Myometrial cell (primary cell): ENCODE data around the gene CDYL. TPM values are rescaled to one million over a fixed set of nuclear protein-coding genes. Genes with fewer than 3 reads are reported as not detected.

ENCODE experiments used
- total RNA-seq: library from RNA; depleted of rRNA; stranded (reverse); fragments of >200 nt; gene quantifications from 2 replicates; pipeline ENCODE4 v1.2.3, GENCODE V29; 2015

CDYL gene, protein sequence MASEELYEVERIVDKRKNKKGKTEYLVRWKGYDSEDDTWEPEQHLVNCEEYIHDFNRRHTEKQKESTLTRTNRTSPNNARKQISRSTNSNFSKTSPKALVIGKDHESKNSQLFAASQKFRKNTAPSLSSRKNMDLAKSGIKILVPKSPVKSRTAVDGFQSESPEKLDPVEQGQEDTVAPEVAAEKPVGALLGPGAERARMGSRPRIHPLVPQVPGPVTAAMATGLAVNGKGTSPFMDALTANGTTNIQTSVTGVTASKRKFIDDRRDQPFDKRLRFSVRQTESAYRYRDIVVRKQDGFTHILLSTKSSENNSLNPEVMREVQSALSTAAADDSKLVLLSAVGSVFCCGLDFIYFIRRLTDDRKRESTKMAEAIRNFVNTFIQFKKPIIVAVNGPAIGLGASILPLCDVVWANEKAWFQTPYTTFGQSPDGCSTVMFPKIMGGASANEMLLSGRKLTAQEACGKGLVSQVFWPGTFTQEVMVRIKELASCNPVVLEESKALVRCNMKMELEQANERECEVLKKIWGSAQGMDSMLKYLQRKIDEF
- total RNA-seq, result 17.4 and 22.5 TPM in 2 replicates

DNA sequence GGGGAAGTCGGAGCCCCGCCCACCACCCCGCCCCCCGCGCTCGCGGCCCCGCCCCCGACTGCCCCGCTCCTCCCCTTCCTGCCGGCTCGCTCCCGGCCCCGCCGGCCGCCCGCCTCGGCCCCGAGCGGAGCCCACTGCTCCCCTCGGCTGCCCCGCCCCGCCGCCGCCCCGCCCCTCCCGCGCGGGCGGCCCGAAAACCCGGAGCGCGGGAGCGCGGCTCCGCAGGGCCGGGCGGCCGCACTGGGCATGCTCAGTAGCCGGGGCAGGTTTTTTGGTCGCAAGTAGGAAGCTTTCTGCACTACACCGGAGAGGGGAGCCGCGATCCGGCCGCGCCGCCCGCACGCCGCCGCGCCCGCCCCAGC lies at the start of gene CDYL:
TSS of gene CDYL (plus strand) at position 274 of the 362 bp plus-strand sequence. CDS start 380 bp downstream, outside the sequence.

DNA sequence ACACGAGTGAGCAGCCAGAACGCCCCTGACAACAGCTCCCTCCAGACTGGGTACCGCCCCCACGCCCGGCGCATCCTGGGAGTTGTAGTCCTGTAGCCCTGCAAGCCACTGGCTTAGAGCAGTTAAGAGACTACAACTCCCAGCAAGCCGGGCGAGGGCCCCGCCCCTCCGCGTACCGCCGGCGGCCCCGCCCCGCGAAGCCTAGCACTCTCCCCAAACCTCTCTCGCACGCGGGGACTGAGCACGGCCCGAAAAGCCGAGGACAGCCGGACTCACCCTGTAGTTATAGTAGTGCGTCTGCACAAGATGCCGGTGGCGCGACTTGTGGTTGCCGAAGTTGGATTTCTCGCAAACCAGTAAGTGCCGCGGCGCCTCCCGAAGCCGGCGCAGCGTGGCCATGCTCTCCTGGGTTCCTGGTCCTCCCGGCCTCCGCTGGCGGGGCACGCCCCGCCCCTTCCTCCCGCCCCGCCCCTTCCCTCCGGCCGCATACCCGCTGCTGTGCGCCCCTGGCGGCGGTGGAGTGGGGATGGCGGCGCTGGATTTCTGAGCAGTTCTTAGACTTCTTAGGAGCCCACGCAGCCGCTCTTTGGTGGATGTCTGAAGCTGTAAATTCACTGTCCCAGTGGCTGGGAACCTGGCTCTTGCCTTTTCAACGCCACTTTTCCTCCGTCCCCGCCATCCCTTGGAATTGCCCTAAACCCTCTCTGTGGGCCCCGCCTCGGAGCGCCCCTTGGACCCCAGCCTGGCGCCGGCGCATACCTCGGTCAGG lies 227.6 kb downstream of the CDYL start, which contains the start of gene RPP40:
TSS of gene RPP40 (minus strand) at position 434 of the 769 bp plus-strand sequence. CDS start at position 399, 35 bp downstream.

Other genes starting within 250 kb of the CDYL start
- 22.0 and 31.7 TPM in 2 replicates for gene RPP40, start 227.6 kb downstream of the CDYL start, total RNA-seq